Measurements from ENCODE around the gene SRRM2.

SRRM2 gene

GRCh38 chr16:2737238-2737605 is 15.2 kb upstream of the SRRM2 start:
- H3K23ac ChIP-seq (ENCODE audit: low read depth, low read length, poor library complexity), result no peak overlapping the region
- no peak overlapping the region for H3K27ac ChIP-seq (replicated peaks; ENCODE audit: low read length)
- H3K4ac ChIP-seq (ENCODE audit: low read length), result no peak overlapping the region
- no peak overlapping the region for H3K9ac ChIP-seq (ENCODE audit: low read depth, low read length, poor library complexity)
- DNase-seq (ENCODE audit: low spot score), result no peak
- no peaks in the 10 kb centered on the region for H3K79me1 ChIP-seq (ENCODE audit: low read depth, low read length)
- no peaks in the 10 kb centered on the region for H3K27me3 ChIP-seq (ENCODE audit: control insufficient read depth in 3 of 3, insufficient read depth in 3 of 3, low read depth in 1 of 3, low read length in 3 of 3)
- no peaks in the 10 kb centered on the region for H3K9me3 ChIP-seq (replicated peaks in 1 of 2; ENCODE audit: control insufficient read depth in 2 of 2, insufficient read depth in 1 of 2, low read depth in 1 of 2, low read length in 2 of 2)
- peak overlapping the region; percentile 68 for H2AK5ac ChIP-seq (ENCODE audit: low read depth, low read length)
- no peak overlapping the region for H4K91ac ChIP-seq (ENCODE audit: low read depth, low read length, poor library complexity)
- H2BK5ac ChIP-seq (ENCODE audit: low read length), result no peak overlapping the region
- no peak overlapping the region for H3K4me2 ChIP-seq (ENCODE audit: insufficient read depth, low read length, poor library complexity, severe bottlenecking)
- H3K4me1 ChIP-seq (ENCODE audit: control insufficient read depth in 2 of 2, insufficient read depth in 1 of 2, low read depth in 1 of 2, low read length in 2 of 2), result peaks cover 3 to 18% of the 10 kb centered on the region in 2 donors
- no peak overlapping the region for H3K18ac ChIP-seq (ENCODE audit: low read length)
- H3K4me3 ChIP-seq (ENCODE audit: low read length in 2 of 2), result no peak overlapping the region
- H3K36me3 ChIP-seq (replicated peaks in 1 of 2; ENCODE audit: control insufficient read depth in 2 of 2, insufficient read depth in 2 of 2, low read length in 2 of 2), result no peaks in the 10 kb centered on the region
- H2BK12ac ChIP-seq (ENCODE audit: low read length), result no peak overlapping the region
- H2AFZ ChIP-seq (ENCODE audit: low read length), result peak overlapping the region; percentile 47
- H2BK15ac ChIP-seq (ENCODE audit: low read length), result no peak overlapping the region
- H2BK120ac ChIP-seq (ENCODE audit: low read depth, low read length), result no peak overlapping the region
- H4K8ac ChIP-seq (ENCODE audit: low read depth, low read length), result no peak overlapping the region
- WGBS, 2 donors (ENCODE audit: extremely low coverage in 2 of 2, insufficient read length in 2 of 2, insufficient replicate concordance in 1 of 2), result no CpG with 5 or more reads among the region's 5 CpGs
- no peak overlapping the region for H3K14ac ChIP-seq (ENCODE audit: low read length)

- no peak overlapping the region for H3K9ac ChIP-seq (ENCODE audit: low read depth, low read length, poor library complexity)
Measured at GRCh38 chr16:2737895-2738418, 14.5 kb upstream of the SRRM2 start.

GRCh38 chr16:2738615-2739014 is 13.8 kb upstream of the SRRM2 start:
- H3K4me2 ChIP-seq (ENCODE audit: insufficient read depth, low read length, poor library complexity, severe bottlenecking), result no peak overlapping the region
- no peak overlapping the region for H3K9ac ChIP-seq (ENCODE audit: low read depth, low read length, poor library complexity)
- H3K4ac ChIP-seq (ENCODE audit: low read length), result no peak overlapping the region
- H3K4me3 ChIP-seq (ENCODE audit: low read length in 2 of 2), result no peak overlapping the region
- H3K4me1 ChIP-seq (ENCODE audit: control insufficient read depth in 2 of 2, insufficient read depth in 1 of 2, low read depth in 1 of 2, low read length in 2 of 2), result peaks cover 3 to 18% of the 10 kb centered on the region in 2 donors
- no peaks in the 10 kb centered on the region for H3K79me1 ChIP-seq (ENCODE audit: low read depth, low read length)
- H2BK5ac ChIP-seq (ENCODE audit: low read length), result peak overlapping the region; percentile 87
- no peaks in the 10 kb centered on the region for H3K9me3 ChIP-seq (replicated peaks in 1 of 2; ENCODE audit: control insufficient read depth in 2 of 2, insufficient read depth in 1 of 2, low read depth in 1 of 2, low read length in 2 of 2)
- no peak overlapping the region for H3K27ac ChIP-seq (replicated peaks; ENCODE audit: low read length)
- WGBS, 2 donors (ENCODE audit: extremely low coverage in 2 of 2, insufficient read length in 2 of 2, insufficient replicate concordance in 1 of 2), result no CpG with 5 or more reads among the region's 5 CpGs
- no peak overlapping the region for H3K23ac ChIP-seq (ENCODE audit: low read depth, low read length, poor library complexity)
- no peak overlapping the region for H2BK120ac ChIP-seq (ENCODE audit: low read depth, low read length)
- H3K36me3 ChIP-seq (replicated peaks in 1 of 2; ENCODE audit: control insufficient read depth in 2 of 2, insufficient read depth in 2 of 2, low read length in 2 of 2), result no peaks in the 10 kb centered on the region
- H2BK15ac ChIP-seq (ENCODE audit: low read length), result no peak overlapping the region
- no peaks in the 10 kb centered on the region for H3K27me3 ChIP-seq (ENCODE audit: control insufficient read depth in 3 of 3, insufficient read depth in 3 of 3, low read depth in 1 of 3, low read length in 3 of 3)
- H3K14ac ChIP-seq (ENCODE audit: low read length), result no peak overlapping the region
- no peak overlapping the region for H4K8ac ChIP-seq (ENCODE audit: low read depth, low read length)
- DNase-seq (ENCODE audit: low spot score), result no peak
- H2AK5ac ChIP-seq (ENCODE audit: low read depth, low read length), result peak overlapping the region; percentile 65
- no peak overlapping the region for H2AFZ ChIP-seq (ENCODE audit: low read length)
- no peak overlapping the region for H4K91ac ChIP-seq (ENCODE audit: low read depth, low read length, poor library complexity)
- H3K18ac ChIP-seq (ENCODE audit: low read length), result no peak overlapping the region
- H2BK12ac ChIP-seq (ENCODE audit: low read length), result no peak overlapping the region

More at GRCh38 chr16:2737895-2738418, 14.5 kb upstream of the SRRM2 start:
- H3K4ac ChIP-seq (ENCODE audit: low read length), result no peak overlapping the region
- H3K36me3 ChIP-seq (replicated peaks in 1 of 2; ENCODE audit: control insufficient read depth in 2 of 2, insufficient read depth in 2 of 2, low read length in 2 of 2), result no peaks in the 10 kb centered on the region
- peak overlapping the region; percentile 43 for H4K8ac ChIP-seq (ENCODE audit: low read depth, low read length)
- no peak overlapping the region for H2BK12ac ChIP-seq (ENCODE audit: low read length)
- peak overlapping the region; percentile 58 for H2BK15ac ChIP-seq (ENCODE audit: low read length)
- DNase-seq (ENCODE audit: low spot score), result no peak
- no peaks in the 10 kb centered on the region for H3K27me3 ChIP-seq (ENCODE audit: control insufficient read depth in 3 of 3, insufficient read depth in 3 of 3, low read depth in 1 of 3, low read length in 3 of 3)
- no peaks in the 10 kb centered on the region for H3K79me1 ChIP-seq (ENCODE audit: low read depth, low read length)
- no peak overlapping the region for H2AFZ ChIP-seq (ENCODE audit: low read length)
- no CpG with 5 or more reads among the region's 7 CpGs for WGBS, 2 donors (ENCODE audit: extremely low coverage in 2 of 2, insufficient read length in 2 of 2, insufficient replicate concordance in 1 of 2)
- H3K14ac ChIP-seq (ENCODE audit: low read length), result no peak overlapping the region
- H2AK5ac ChIP-seq (ENCODE audit: low read depth, low read length), result peak overlapping the region; percentile 68
- no peak overlapping the region for H3K23ac ChIP-seq (ENCODE audit: low read depth, low read length, poor library complexity)
- H2BK120ac ChIP-seq (ENCODE audit: low read depth, low read length), result no peak overlapping the region
- no peak overlapping the region for H3K27ac ChIP-seq (replicated peaks; ENCODE audit: low read length)
- no peaks in the 10 kb centered on the region for H3K9me3 ChIP-seq (replicated peaks in 1 of 2; ENCODE audit: control insufficient read depth in 2 of 2, insufficient read depth in 1 of 2, low read depth in 1 of 2, low read length in 2 of 2)
- H3K4me3 ChIP-seq (ENCODE audit: low read length in 2 of 2), result no peak overlapping the region
- H2BK5ac ChIP-seq (ENCODE audit: low read length), result peak overlapping the region; percentile 24
- no peak overlapping the region for H4K91ac ChIP-seq (ENCODE audit: low read depth, low read length, poor library complexity)
- H3K4me1 ChIP-seq (ENCODE audit: control insufficient read depth in 2 of 2, insufficient read depth in 1 of 2, low read depth in 1 of 2, low read length in 2 of 2), result peaks cover 3 to 18% of the 10 kb centered on the region in 2 donors
- H3K4me2 ChIP-seq (ENCODE audit: insufficient read depth, low read length, poor library complexity, severe bottlenecking), result no peak overlapping the region
- no peak overlapping the region for H3K18ac ChIP-seq (ENCODE audit: low read length)

GRCh38 chr16:2739625-2740430 is 12.6 kb upstream of the SRRM2 start:
- peak overlapping the region; percentile 65 for H2AK5ac ChIP-seq (ENCODE audit: low read depth, low read length)
- no peak overlapping the region for H2BK15ac ChIP-seq (ENCODE audit: low read length)
- H3K4me3 ChIP-seq (ENCODE audit: low read length in 2 of 2), result no peak overlapping the region
- no peak overlapping the region for H3K4ac ChIP-seq (ENCODE audit: low read length)
- H3K36me3 ChIP-seq (replicated peaks in 1 of 2; ENCODE audit: control insufficient read depth in 2 of 2, insufficient read depth in 2 of 2, low read length in 2 of 2), result no peaks in the 10 kb centered on the region
- peak overlapping the region; percentile 85 for H3K9ac ChIP-seq (ENCODE audit: low read depth, low read length, poor library complexity)
- H3K27me3 ChIP-seq (ENCODE audit: control insufficient read depth in 3 of 3, insufficient read depth in 3 of 3, low read depth in 1 of 3, low read length in 3 of 3), result no peaks in the 10 kb centered on the region
- peak overlapping the region; percentile 48 for H3K23ac ChIP-seq (ENCODE audit: low read depth, low read length, poor library complexity)
- peak overlapping the region; percentile 60 for H3K18ac ChIP-seq (ENCODE audit: low read length)
- peak overlapping the region; percentile 61 for H2AFZ ChIP-seq (ENCODE audit: low read length)
- peak overlapping the region; percentile 87 for H2BK5ac ChIP-seq (ENCODE audit: low read length)
- H2BK120ac ChIP-seq (ENCODE audit: low read depth, low read length), result no peak overlapping the region
- no peak for DNase-seq (ENCODE audit: low spot score)
- H3K9me3 ChIP-seq (replicated peaks in 1 of 2; ENCODE audit: control insufficient read depth in 2 of 2, insufficient read depth in 1 of 2, low read depth in 1 of 2, low read length in 2 of 2), result no peaks in the 10 kb centered on the region
- H2BK12ac ChIP-seq (ENCODE audit: low read length), result no peak overlapping the region
- H3K79me1 ChIP-seq (ENCODE audit: low read depth, low read length), result no peaks in the 10 kb centered on the region
- no peak overlapping the region for H4K8ac ChIP-seq (ENCODE audit: low read depth, low read length)
- H3K4me2 ChIP-seq (ENCODE audit: insufficient read depth, low read length, poor library complexity, severe bottlenecking), result no peak overlapping the region
- H4K91ac ChIP-seq (ENCODE audit: low read depth, low read length, poor library complexity), result no peak overlapping the region
- H3K4me1 ChIP-seq (ENCODE audit: control insufficient read depth in 2 of 2, insufficient read depth in 1 of 2, low read depth in 1 of 2, low read length in 2 of 2), result peaks cover 3 to 18% of the 10 kb centered on the region in 2 donors
- H3K14ac ChIP-seq (ENCODE audit: low read length), result no peak overlapping the region
- no CpG with 5 or more reads among the region's 8 CpGs for WGBS, 2 donors (ENCODE audit: extremely low coverage in 2 of 2, insufficient read length in 2 of 2, insufficient replicate concordance in 1 of 2)
- no peak overlapping the region for H3K27ac ChIP-seq (replicated peaks; ENCODE audit: low read length)
